SIG-M5 treated with dmso at 0.1 percent for 504 hours (cell line): ENCODE data around the gene NUDCD3.

Experiments
- DNase-seq: peaks from one replicate; lab custom pipeline; 2025; ENCODE audit not compliant: unreplicated experiment; lab: John Stamatoyannopoulos, UW

Gene NUDCD3

DNA sequence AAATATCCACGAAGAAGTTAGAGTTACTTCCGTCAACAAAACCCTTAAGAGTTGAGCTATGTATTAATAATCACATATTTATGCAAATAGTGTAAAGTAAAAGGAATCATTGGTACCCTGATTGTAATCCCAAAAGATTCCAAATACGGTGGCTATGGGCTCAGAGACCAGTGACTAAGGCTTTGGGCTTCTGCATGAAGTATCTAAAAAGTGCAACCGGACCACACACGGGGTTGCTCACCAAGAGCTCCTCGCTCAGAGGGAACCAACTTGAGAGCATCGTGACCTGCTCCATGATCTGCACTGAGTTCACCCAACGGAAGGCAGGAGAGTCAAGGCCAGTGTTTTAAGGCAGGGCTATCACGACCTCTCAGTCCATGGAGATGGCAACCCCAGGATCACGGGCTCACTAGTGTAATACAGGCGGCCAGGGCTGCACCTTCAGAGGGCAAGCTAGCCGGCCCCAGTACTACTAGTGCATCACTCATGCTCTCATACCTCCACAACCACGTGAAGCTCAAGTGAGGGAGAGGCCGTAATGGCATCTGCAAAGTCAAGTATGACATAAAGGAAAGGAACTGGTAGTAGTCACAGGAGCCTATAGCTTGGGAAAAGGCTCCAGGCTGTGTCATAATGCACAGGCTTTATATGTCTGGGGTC is 87.9 kb downstream of the NUDCD3 start:
- DNase-seq = no peak

DNA sequence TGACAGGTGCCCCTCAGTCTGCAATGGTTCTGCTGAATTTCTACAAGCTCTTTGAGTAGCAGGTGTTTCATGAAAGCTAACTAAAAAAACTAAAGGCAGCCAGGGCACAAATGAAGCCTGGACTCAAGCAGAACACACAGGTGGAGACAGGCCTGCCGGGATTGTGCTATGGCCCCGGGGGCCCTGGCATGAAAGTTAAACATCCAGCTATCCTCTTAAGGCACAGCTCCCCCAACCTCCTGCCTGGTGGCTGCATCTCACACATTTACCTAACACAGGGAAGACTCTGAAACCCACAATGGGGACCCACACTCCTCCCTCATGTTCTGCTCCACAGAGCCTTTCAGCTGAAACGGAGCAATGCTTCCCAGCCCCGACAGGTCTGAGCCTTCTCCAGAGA is 88.8 kb downstream of the NUDCD3 start:
- DNase-seq = no peak

DNA sequence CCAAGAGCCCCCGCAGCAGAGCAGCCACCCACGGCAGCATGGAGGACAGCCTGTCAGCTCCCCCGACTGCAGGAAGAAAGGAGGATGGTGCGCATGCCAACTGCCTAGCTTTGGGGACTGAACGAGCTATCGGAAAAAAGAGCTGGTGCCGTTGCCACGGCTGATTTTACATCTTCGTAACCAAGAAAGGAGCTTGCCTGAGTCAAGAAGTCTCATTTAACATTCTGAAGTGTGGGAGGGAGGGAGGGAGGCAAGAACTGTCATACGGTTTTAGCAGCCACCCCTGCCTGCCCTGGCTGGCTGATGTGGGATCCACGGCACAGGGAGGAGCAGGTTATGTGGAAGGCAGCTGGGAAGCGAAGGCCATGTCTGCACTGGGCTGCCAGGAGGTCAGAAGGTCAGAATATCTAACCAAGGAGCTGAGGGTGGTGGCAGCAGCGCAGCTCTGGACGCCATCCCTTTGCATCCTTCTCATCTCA is 90.4 kb downstream of the NUDCD3 start:
- no peak for DNase-seq

GRCh38 chr7:44398953-44399574 is 91.4 kb downstream of the NUDCD3 start:
- DNase-seq = no peak

- no peak for DNase-seq
Observed at GRCh38 chr7:44398511-44398911, 91.9 kb downstream of the NUDCD3 start.

DNA sequence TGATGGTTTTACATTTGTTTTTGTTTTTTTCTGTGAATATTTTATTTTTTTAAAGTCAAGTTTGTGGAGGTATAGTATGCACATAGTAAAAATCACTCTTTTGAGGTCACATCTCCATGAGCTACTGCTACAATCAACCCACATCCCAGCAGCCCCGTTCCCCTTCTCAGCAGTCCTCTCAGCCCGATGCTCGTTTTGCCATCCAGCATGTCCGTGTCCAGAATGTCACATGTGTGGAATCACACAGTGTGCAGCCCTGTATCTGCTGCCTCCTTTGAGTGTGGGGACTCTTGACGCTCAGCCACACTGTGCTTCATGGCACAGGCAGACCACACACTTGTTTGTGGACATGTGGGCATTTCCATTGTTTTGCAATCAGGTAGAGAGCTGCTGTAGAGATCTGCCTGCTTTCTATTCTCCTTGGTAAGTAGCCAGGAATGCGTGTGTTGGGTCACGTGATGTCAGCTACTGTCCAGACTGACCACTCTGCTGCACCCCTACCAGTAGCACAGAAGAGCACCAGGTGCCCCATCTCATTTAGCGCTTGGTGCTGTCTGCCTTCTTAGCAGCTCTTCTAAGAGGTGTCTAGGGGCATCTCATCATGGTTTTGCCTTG is 93.4 kb downstream of the NUDCD3 start:
- no peak for DNase-seq

DNA sequence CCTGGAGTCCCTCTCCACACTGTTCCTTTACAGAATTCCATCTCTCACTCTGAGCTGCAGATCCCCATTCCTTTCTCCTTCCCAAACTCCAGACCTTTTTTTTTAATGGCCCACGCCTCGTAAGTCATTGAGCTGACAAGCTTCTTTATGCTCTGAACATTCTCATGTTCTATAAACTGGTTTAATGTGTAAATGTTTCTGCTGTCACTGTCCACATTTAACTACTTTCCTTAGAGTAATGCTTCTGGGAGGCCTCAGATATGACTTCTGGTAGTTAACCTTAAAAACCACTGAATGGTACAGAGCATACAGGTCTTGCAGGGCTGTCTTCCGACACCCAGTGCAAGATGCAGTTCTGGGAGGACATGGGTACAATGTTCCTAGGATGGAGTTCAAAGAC is 94.0 kb downstream of the NUDCD3 start:
- DNase-seq = no peak

GRCh38 chr7:44395067-44395466 is 95.4 kb downstream of the NUDCD3 start:
- no peak for DNase-seq

DNA sequence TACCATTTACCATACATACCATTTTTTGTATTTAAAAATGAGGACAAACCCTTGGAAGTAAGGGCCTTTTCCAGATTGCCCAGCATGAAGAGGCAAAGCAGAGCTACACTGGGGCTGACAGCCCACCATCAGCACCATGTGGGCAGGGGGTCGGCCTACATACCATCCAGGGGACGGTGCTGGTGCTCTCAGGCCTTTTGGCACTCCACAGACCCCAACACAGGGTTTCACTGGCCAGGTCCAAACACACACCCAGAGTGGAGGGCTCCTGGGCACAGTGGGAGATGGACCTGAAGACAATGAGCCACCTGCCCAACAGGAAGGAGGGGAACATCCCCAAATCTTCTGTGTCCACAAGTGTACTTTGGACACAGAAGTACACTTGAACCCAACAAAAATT is 95.8 kb downstream of the NUDCD3 start:
- DNase-seq = no peak

DNA sequence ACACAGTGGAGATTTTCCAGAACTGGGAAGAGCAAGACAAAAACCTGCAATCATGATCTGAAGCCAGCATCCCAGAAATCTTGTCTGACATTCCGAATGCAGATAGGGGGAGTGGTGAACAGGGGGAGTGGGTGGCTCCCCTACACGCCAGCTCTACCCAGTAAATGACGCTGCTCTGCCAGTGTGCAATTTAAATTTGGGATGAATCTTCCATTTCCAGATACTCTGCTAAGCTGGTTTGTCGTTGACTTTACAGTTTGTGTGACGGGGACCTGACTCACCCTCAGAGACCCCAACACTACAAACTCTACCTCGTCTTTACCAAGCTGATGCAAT is 96.4 kb downstream of the NUDCD3 start:
- DNase-seq = no peak

DNA sequence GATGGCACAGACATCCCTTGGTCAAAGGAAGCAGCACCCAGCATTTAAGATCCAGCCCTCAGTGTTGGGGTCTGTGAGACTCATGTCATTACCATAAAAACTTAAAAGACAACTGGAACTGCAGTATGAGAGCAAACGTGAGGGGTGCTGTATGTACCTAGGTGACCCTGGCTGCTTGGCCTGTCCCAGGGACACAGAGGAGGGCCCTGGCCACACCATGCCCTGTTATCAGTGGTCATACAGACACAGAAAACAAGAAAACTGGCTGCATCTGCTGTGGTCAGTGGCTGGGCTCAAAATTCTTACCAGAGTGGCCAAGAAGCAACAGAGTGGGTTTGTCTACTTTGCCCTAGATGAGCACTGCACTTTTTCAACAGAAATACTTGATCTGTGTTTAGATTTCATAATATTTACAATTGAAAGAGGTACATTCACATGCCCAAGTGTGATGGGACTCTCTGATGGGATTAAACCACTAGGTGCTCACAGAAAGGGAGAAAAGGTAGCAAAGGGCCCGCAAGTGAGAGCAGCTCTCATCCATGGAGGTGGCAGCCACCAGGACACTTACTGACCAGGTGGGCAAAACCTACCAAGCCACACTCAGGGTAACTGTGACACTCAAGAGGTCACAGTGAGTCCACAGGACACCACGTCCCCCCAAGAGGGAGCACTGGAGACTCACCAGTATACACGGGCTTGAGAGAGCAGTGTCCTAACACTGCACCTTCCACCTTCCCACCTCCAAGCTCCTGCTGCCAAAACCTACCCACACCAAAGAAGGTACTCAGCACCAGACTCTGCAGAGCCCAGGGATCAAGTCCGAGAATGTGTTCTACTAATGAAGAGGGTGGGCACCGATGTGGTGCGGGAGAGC is 97.0 kb downstream of the NUDCD3 start:
- DNase-seq = no peak

GRCh38 chr7:44392618-44393010 is 97.8 kb downstream of the NUDCD3 start:
- no peak for DNase-seq

- no peak for DNase-seq
Observed at GRCh38 chr7:44391746-44392617, 98.5 kb downstream of the NUDCD3 start.

DNA sequence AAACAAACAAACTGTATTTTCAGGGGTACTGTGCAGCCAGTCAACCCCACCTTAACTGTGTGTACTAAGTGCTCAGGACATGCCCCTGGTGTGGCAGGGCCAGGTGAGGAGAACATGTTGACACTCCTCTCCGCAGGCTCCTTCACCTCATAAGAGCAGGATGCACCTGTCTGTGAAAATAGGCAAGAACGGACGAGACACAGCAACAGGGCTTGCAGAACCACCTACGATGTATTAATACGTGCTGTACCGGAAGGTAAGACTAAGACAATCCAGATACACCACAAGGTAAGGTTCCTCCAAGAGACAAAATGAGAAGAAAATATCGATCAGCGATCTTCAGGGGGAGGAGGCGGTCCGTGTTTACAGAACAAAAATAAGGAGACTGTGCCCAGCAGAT is 99.3 kb downstream of the NUDCD3 start:
- no peak for DNase-seq

DNA sequence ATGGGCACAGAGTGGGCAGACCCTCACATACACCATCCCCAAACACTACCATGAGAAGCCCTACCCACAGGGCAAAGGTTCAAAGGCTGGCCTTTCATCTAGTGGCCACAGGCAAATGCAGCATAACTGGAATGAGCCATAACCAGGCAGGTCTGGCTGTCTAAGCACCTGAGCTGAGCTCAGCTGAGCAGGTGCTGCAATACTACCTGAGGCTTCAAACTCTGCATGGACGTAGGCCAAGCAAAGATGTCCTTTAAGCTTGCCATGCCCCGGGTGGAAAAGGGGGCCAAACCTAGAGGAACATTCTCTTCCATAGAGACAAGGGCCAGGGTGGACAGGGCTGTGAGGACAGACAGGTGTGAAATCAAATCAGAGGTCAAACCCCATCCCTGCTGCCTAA is 99.8 kb downstream of the NUDCD3 start:
- no peak for DNase-seq

DNA sequence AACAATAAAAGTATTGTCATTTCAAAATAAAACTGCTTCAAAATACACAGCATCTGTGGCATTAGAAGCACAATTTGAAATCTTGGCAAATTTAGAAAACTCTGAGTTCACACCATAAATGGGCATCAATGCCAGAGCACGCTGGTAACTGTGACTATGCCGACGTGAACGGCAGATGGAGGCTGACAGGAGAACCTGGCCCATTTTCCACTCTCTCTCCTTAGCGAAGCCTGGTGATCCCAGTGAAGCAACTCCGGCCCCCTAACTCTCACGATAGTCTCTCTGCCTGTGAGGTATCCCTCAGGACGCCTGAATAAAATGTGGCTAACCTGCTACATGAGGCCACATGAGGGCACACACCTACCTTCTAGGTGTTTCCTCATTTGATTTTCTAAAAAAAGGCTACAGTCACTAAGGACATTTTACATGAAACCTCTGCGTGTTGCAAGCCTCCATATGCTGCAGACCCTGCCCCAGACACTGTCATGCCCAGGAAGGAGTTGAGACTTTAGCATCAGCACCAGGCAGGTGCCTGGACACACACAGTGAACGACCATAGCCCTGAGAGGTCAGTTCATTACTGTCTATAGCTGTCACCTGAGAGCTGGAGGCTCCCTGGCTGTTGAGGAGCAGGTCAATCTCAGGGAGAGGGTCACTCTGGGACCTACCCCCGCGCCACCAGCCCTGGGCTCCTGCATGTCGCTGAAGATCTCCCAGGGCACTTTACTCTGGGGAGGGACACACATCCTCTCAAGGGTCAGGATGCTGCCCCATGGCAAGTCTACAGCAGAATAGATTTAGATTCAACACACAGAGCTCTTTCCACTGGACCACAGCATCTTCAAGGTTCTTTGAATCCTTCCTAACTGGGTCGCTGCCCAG is 102.1 kb downstream of the NUDCD3 start:
- no peak for DNase-seq

DNA sequence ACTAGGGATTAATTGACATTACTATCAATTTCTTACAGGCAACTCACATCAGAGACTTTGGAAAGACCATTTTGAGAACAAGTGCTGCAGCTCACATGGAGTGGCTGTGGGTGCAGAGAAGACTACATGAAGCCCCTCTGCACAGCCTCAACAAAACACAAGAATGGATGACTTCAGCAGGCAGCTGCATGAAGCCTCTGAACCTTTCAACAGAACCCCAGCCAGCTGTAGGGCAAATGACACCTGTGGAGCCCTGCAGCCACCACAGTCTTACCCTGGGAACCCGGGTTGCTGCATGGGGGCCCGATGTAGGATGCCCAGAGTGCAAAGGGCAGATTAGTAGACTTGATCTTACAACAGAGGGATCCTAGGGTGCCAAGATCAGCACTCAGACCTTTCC is 103.1 kb downstream of the NUDCD3 start:
- DNase-seq = no peak

- no peak for DNase-seq
Observed at GRCh38 chr7:44386139-44386913, 104.1 kb downstream of the NUDCD3 start.
